Activated naive CD8-positive, alpha-beta T cell treated with anti-CD3 and anti-CD28 coated beads for 36 hours (primary cell): ENCODE data around the gene CLPTM1L. TPM values are rescaled to one million over a fixed set of nuclear protein-coding genes. Genes with fewer than 3 reads are reported as not detected.

ENCODE experiments used
- DNase-seq: peaks from one replicate; pipeline ENCODE4 v3.0.0; 2021
- H3K27ac Mint-ChIP-seq: one replicate; pipeline ENCODE4 v1.8.0; 2022; ENCODE audit warnings: mild to moderate bottlenecking, moderate library complexity, mixed read lengths
- H3K27me3 Mint-ChIP-seq: one replicate; pipeline ENCODE4 v1.8.0; 2022; ENCODE audit warnings: mild to moderate bottlenecking, mixed read lengths
- H3K36me3 Mint-ChIP-seq: one replicate; pipeline ENCODE4 v1.8.0; 2021; ENCODE audit warnings: mild to moderate bottlenecking, mixed read lengths
- H3K4me1 Mint-ChIP-seq: one replicate; pipeline ENCODE4 v1.8.0; 2021; ENCODE audit warnings: mixed read lengths
- H3K4me3 Mint-ChIP-seq: one replicate; pipeline ENCODE4 v1.8.0; 2022; ENCODE audit warnings: mild to moderate bottlenecking, moderate library complexity, mixed read lengths
- H3K9me3 Mint-ChIP-seq: one replicate; pipeline ENCODE4 v1.8.0; 2022; ENCODE audit warnings: mixed read lengths
- total RNA-seq, 2 experiments: library from RNA; stranded (reverse); gene quantifications; one replicate each; pipeline ENCODE4 v1.2.3, GENCODE V29; 2021

The CLPTM1L gene
- total RNA-seq, 2 experiments from 2014 or later: 90.0 to 91.6 TPM

- peaks cover 12% of the 10 kb centered on the region for H3K9me3 Mint-ChIP-seq
- peaks cover 9% of the 10 kb centered on the region for H3K36me3 Mint-ChIP-seq
- H3K27ac Mint-ChIP-seq: peak overlapping the region; percentile 51
- peaks cover 6% of the 10 kb centered on the region for H3K27me3 Mint-ChIP-seq
- H3K4me3 Mint-ChIP-seq: peak overlapping the region; percentile 25
- peaks cover 63% of the 10 kb centered on the region for H3K4me1 Mint-ChIP-seq
- peak; percentile 39 for DNase-seq
Measured at GRCh38 chr5:1312993-1313833, 31.7 kb downstream of the CLPTM1L start.

GRCh38 chr5:1312206-1312605 lies 32.7 kb downstream of the CLPTM1L start:
- Mint-ChIP-seq H3K36me3 (peaks cover 7% of the 10 kb centered on the region), H3K27me3 (peaks cover 6% of the 10 kb centered on the region), H3K27ac (no peak overlapping the region), H3K9me3 (peaks cover 12% of the 10 kb centered on the region), H3K4me3 (no peak overlapping the region), H3K4me1 (peaks cover 59% of the 10 kb centered on the region)
- DNase-seq: peak; percentile 22

- DNase-seq: no peak
- Mint-ChIP-seq H3K27ac (no peak overlapping the region), H3K4me3 (no peak overlapping the region), H3K36me3 (peaks cover 2% of the 10 kb centered on the region), H3K4me1 (peaks cover 54% of the 10 kb centered on the region), H3K9me3 (peaks cover 12% of the 10 kb centered on the region), H3K27me3 (peaks cover 6% of the 10 kb centered on the region)
Measured at GRCh38 chr5:1311439-1312055, 33.4 kb downstream of the CLPTM1L start.

GRCh38 chr5:1310118-1310517 lies 34.8 kb downstream of the CLPTM1L start:
- H3K9me3 Mint-ChIP-seq: peaks cover 12% of the 10 kb centered on the region
- no peak for DNase-seq

GRCh38 chr5:1304033-1304432 lies 40.9 kb downstream of the CLPTM1L start:
- Mint-ChIP-seq H3K36me3 (no peaks in the 10 kb centered on the region), H3K9me3 (peaks cover 1% of the 10 kb centered on the region), H3K4me3 (no peak overlapping the region), H3K27ac (no peak overlapping the region), H3K4me1 (no peaks in the 10 kb centered on the region), H3K27me3 (no peaks in the 10 kb centered on the region)
- no peak for DNase-seq

More at GRCh38 chr5:1310118-1310517, 34.8 kb downstream of the CLPTM1L start:
- no peak overlapping the region for H3K4me3 Mint-ChIP-seq
- peaks cover 39% of the 10 kb centered on the region for H3K4me1 Mint-ChIP-seq
- H3K36me3 Mint-ChIP-seq: no peaks in the 10 kb centered on the region
- no peak overlapping the region for H3K27ac Mint-ChIP-seq
- peaks cover 6% of the 10 kb centered on the region for H3K27me3 Mint-ChIP-seq

GRCh38 chr5:1302258-1302657 lies 42.6 kb downstream of the CLPTM1L start:
- Mint-ChIP-seq H3K4me3 (no peak overlapping the region), H3K27ac (no peak overlapping the region), H3K27me3 (no peaks in the 10 kb centered on the region), H3K36me3 (no peaks in the 10 kb centered on the region), H3K4me1 (no peaks in the 10 kb centered on the region), H3K9me3 (peaks cover 1% of the 10 kb centered on the region)
- no peak for DNase-seq

GRCh38 chr5:1300581-1301083 lies 44.3 kb downstream of the CLPTM1L start:
- Mint-ChIP-seq H3K36me3 (no peaks in the 10 kb centered on the region), H3K4me1 (no peaks in the 10 kb centered on the region), H3K27ac (no peak overlapping the region), H3K4me3 (no peak overlapping the region), H3K27me3 (no peaks in the 10 kb centered on the region), H3K9me3 (peaks cover 1% of the 10 kb centered on the region)
- no peak for DNase-seq

GRCh38 chr5:1299961-1300360 lies 44.9 kb downstream of the CLPTM1L start:
- H3K27ac Mint-ChIP-seq: no peak overlapping the region
- peaks cover 1% of the 10 kb centered on the region for H3K9me3 Mint-ChIP-seq
- DNase-seq: no peak
- no peaks in the 10 kb centered on the region for H3K4me1 Mint-ChIP-seq
- no peaks in the 10 kb centered on the region for H3K36me3 Mint-ChIP-seq
- no peak overlapping the region for H3K4me3 Mint-ChIP-seq
- no peaks in the 10 kb centered on the region for H3K27me3 Mint-ChIP-seq

- DNase-seq: no peak
- H3K4me3 Mint-ChIP-seq: no peak overlapping the region
- H3K36me3 Mint-ChIP-seq: no peaks in the 10 kb centered on the region
- H3K27ac Mint-ChIP-seq: no peak overlapping the region
- peaks cover 1% of the 10 kb centered on the region for H3K9me3 Mint-ChIP-seq
- no peaks in the 10 kb centered on the region for H3K27me3 Mint-ChIP-seq
- no peaks in the 10 kb centered on the region for H3K4me1 Mint-ChIP-seq
Measured at GRCh38 chr5:1299511-1299850, 45.4 kb downstream of the CLPTM1L start.

GRCh38 chr5:1298723-1299510 lies 46.0 kb downstream of the CLPTM1L start:
- Mint-ChIP-seq H3K36me3 (no peaks in the 10 kb centered on the region), H3K9me3 (peaks cover 1% of the 10 kb centered on the region), H3K4me1 (no peaks in the 10 kb centered on the region), H3K4me3 (no peak overlapping the region), H3K27me3 (no peaks in the 10 kb centered on the region), H3K27ac (no peak overlapping the region)
- no peak for DNase-seq

GRCh38 chr5:1298067-1298551 lies 46.8 kb downstream of the CLPTM1L start:
- Mint-ChIP-seq H3K4me3 (no peak overlapping the region), H3K36me3 (no peaks in the 10 kb centered on the region), H3K9me3 (peaks cover 1% of the 10 kb centered on the region), H3K4me1 (no peaks in the 10 kb centered on the region), H3K27ac (no peak overlapping the region), H3K27me3 (no peaks in the 10 kb centered on the region)
- DNase-seq: no peak

- Mint-ChIP-seq H3K36me3 (no peaks in the 10 kb centered on the region), H3K9me3 (no peaks in the 10 kb centered on the region), H3K27me3 (no peaks in the 10 kb centered on the region), H3K27ac (no peak overlapping the region), H3K4me3 (no peak overlapping the region), H3K4me1 (peaks cover 3% of the 10 kb centered on the region)
- DNase-seq: no peak
Measured at GRCh38 chr5:1297243-1297642, 47.7 kb downstream of the CLPTM1L start.

GRCh38 chr5:1295650-1296037 lies 49.3 kb downstream of the CLPTM1L start:
- Mint-ChIP-seq H3K4me3 (peak overlapping the region; percentile 62), H3K9me3 (no peaks in the 10 kb centered on the region), H3K27me3 (no peaks in the 10 kb centered on the region), H3K27ac (no peak overlapping the region), H3K36me3 (no peaks in the 10 kb centered on the region), H3K4me1 (peaks cover 3% of the 10 kb centered on the region)
- DNase-seq: no peak

GRCh38 chr5:1294835-1295649 lies 49.9 kb downstream of the CLPTM1L start, which contains the start of gene TERT:
Gene TERT (minus strand): TSS chr5:1295068. CDS start chr5:1294989, 79 bp downstream.
- no peaks in the 10 kb centered on the region for H3K9me3 Mint-ChIP-seq
- H3K27ac Mint-ChIP-seq: no peak within 1 kb of the TSS
- H3K36me3 Mint-ChIP-seq: no peaks in the 10 kb centered on the region
- peak within 1 kb of the TSS; percentile 62 for H3K4me3 Mint-ChIP-seq
- H3K27me3 Mint-ChIP-seq: no peaks in the 10 kb centered on the region
- peak; percentile 76 for DNase-seq
- H3K4me1 Mint-ChIP-seq: peaks cover 3% of the 10 kb centered on the region
